Fibroblast of skin of scalp (primary cell): Measurements from ENCODE around the gene FASLG.

Source experiments
- DNase-seq: peaks from one replicate; pipeline ENCODE4 v3.0.0-alpha.2; 2013

The FASLG gene

GRCh38 chr1:172647110-172647564 lies 11.8 kb upstream of the FASLG start:
- DNase-seq, result no peak

DNA sequence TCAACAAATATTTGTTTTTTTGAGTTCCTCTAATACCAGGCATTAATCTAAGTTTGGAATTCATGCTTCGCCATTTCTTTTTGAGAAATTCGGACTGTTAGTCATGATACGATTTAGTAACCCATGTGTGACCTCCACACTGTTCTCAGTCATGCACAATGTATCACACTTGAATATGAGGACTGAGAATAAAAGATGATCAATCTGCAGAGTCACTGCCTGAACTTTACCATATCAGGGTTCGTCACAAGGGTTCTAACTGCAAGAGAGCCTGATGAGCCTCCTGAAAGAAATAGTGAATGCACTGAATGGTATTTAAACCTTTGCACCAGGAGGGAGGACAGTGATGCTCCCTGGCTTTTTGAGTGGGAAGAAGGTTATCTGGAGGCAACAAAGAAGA lies 10.9 kb upstream of the FASLG start:
- DNase-seq, result no peak

DNA sequence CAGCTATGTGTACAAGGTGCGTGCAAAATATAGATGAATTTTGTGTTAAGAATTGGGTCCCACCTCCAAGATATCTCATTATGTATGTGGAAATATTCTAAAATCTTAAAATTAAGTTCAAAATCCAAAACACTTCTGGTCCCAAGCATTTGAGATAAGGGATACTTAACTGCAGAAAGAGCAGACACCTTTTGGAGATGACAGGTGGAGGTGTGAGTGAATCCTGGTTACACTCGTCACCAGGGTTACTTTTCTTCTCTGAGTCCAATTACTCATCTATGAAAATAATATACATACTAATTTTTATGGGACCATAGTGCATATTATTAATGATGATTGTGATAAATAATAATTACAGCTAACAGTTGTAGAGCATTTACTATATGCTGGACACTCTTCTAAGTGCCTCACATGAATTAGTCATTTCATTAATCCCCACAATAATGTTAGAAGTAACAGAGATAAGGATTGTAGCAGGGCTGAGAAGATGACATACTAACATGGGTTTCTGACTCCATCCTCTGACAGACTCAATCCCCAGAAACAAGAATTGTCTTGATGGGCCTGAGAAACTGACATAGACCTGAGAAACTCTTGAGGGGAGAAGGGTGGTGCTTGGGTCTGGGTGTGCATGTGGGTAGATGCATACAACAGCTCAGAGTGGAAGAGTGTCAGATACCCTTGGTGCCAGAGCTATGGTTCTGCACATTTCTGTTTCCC lies 8.3 kb upstream of the FASLG start:
- DNase-seq, result no peak

DNA sequence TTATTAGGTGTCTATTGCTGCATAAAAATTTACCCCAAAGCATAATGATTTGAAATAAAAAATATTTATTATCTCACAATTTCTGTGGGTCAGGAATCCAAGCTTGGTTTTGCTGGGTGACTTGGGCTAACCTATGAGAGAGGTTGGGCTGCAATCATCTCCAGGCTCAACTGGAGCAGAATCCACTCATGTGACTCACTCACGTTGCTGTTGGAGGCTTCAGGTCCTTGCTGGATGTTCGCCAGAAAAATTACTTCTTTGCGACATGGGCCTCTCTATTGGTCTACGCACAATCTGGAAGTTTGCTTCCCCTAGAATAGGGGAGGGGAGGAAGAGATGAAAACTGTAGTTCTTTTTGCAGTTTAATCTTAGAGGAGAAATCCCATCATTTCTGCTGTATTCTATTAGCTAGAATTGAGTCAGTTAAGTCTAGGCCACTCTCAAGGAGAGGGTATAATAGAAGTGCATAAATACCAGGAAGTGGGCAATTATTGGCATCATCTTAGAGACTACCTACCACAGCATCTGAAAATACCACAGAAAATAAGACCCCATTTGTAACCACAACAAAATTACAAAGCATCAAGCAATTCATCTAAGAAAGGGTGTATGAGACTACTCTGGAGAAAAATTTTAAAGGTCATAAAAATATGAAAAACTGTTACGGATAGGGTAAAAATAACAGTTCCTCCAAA lies 5.7 kb upstream of the FASLG start:
- peak; percentile 26 for DNase-seq

DNA sequence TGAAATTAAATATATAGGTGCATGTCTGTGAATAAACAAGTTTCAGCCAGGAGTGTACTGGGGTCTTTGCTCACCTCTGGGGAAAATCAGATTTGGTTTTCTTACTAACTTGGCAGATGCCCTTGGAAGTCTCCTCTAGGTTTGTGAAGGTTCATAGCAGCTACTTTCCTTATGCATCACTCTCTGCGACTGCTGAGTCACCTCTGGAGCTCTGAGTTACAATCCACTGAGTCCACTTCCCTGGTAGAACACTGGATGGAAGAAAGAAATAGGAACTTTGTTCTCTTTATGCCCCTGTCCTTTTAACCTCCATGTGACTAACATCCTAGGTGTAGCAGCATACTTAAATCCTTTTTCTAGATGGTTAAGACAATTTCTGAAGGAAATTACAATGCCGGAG lies 4.4 kb upstream of the FASLG start:
- DNase-seq, result peak; percentile 59

GRCh38 chr1:172656576-172656975 lies 2.3 kb upstream of the FASLG start:
- no peak for DNase-seq

GRCh38 chr1:172657586-172657985 lies 1.3 kb upstream of the FASLG start:
- DNase-seq, result no peak

GRCh38 chr1:172661107-172661506 lies 2.2 kb downstream of the FASLG start:
- no peak for DNase-seq

GRCh38 chr1:172662464-172663109 lies 3.7 kb downstream of the FASLG start:
- peak; percentile 79 for DNase-seq

GRCh38 chr1:172663732-172664131 lies 4.8 kb downstream of the FASLG start:
- DNase-seq, result no peak

GRCh38 chr1:172668097-172668496 lies 9.2 kb downstream of the FASLG start:
- DNase-seq, result no peak

DNA sequence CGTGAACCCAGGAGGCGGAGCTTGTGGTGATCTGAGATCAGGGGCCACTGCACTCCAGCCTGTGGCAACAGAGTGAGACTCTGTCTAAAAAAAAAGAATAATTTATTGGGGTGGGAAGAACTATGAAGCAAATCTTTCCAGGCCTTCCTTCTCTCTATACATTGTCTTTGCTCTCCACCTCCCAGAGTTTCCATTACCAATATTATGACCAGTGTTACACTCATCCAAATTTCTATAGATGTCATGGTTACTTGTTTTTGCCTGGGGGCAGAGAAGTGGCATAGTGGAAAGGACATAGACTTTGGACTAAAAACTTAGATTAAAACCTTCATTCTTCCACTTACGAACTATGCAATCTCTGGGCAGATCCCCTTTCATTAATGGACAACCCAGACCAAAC lies 10.1 kb downstream of the FASLG start:
- DNase-seq, result no peak

DNA sequence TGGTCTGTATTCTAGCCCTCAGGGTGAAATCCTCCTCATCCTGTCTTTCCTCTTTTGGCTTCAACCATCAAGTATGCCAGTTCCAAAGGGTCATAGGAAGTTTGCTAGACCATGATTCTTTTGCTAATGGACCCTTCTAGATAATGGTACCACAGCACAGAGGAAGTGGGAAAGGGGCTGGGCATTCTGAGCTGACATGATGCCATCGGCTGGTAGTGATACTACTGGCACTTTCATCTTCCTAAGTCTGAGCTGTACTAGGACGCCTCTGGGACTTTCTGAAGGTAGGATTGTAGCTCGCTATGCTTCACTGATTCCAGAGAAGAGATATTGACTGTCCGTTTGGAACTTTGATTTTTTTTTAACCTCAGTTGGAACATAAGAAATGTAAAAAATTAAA lies 11.4 kb downstream of the FASLG start:
- no peak for DNase-seq

- DNase-seq, result no peak
Observed at GRCh38 chr1:172670791-172671190, 11.9 kb downstream of the FASLG start.

- peak; percentile 44 for DNase-seq
Observed at GRCh38 chr1:172671591-172671990, 12.7 kb downstream of the FASLG start.

- no peak for DNase-seq
Observed at GRCh38 chr1:172672720-172673119, 13.8 kb downstream of the FASLG start.

GRCh38 chr1:172673761-172674160 lies 14.9 kb downstream of the FASLG start:
- DNase-seq, result peak; percentile 17

DNA sequence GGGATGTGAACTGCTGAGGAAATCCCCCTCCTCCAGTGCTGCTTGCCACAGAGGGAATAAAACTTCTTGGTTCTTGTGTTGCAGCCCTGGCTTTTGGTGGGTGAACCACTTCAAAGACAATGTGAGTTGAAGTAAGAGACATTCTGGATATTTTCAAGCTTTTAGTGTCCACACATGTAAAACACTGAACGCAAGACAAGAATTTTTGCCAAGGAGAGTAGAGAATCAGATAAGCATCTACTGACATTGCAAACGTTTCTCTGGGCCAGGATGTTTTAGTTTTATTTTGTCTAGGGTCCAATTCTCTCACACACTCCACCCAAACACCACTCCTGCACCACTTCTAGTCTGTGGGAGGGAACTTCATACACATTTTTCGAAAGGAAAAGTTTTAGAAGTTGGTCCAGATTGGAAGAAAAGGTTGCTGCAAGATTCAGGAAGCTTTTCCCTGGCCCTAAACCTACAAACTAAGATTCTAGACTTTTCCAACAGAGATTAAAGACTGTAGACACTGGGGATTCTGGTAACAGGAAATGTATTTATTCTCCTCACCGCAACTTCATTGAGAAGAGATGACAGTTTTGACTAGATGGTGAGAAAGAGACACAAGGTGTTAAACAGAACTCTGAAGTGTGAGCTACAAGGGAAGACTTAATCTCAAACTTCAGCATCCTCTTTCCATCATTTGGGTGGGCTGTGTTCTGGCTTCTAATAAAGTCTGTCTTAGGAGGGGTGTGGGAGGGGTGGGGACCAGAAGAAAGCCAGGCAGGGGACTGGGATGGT lies 16.1 kb downstream of the FASLG start:
- no peak for DNase-seq

- DNase-seq, result no peak
Observed at GRCh38 chr1:172679000-172679772, 20.3 kb downstream of the FASLG start.

GRCh38 chr1:172680244-172680643 lies 21.3 kb downstream of the FASLG start:
- DNase-seq, result no peak

DNA sequence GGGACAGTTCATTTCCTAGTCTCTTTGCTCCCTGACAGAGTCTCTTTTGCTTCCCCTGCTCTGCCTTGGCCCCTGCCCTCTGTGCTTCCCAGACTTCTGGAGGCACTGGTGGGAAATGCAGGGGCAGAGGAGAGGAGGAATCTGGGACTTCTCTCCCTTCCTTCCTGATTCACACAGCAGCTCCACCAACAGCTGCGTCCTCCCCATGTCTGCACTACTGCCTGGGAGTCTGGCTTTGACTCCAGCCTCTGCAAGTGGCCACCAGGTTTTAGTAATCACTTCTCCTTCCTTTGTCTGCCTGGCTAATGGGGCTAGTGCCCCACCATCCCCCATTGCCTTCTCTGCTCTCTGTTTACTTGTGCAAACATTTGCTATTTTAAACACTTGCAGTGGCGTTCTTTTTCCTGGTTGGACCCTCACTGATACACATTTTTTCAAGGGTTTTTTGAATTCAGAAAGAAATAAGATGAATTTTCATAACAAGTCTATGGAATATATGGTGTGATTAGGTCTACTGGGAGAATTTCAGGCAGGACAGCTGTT lies 21.9 kb downstream of the FASLG start:
- no peak for DNase-seq

DNA sequence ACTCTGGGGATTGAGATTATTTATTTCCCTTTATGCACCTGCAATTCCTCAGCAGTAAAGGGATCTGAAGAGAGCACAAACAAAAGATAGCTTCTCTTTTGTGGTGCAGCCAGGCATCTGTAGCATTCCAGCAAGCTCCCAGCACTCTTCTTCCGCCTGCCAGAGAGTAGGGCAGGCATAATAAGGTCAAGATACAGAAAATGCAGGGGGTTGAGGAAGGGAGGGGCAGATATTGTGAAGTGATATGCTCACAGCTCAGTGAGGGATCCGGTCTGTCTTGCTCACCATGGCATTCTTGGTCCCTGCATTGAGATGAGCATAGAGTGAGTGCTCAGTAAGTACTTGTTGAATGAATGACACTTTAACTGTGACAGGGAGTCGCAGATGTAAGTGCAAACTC lies 23.9 kb downstream of the FASLG start:
- peak; percentile 4 for DNase-seq
